Mononuclear cell (primary cell): ENCODE measurements around the gene MOSPD3. TPM values are rescaled to one million over a fixed set of nuclear protein-coding genes. Genes with fewer than 3 reads are reported as not detected.

ENCODE experiments used
- H3K27me3 ChIP-seq: 2 replicates; pipeline ENCODE4 v1.6.0; 2011; ENCODE audit warnings: low read length, control low read depth; ENCODE audit not compliant: insufficient read depth
- H3K4me1 ChIP-seq: 2 replicates; pipeline ENCODE4 v1.5.1; 2011; ENCODE audit warnings: mild to moderate bottlenecking, low read length, control low read depth; ENCODE audit not compliant: insufficient read depth
- H3K4me3 ChIP-seq: 2 replicates; pipeline ENCODE4 v1.5.1; 2011; ENCODE audit warnings: mild to moderate bottlenecking, low read length, moderate library complexity
- H3K9me3 ChIP-seq: 2 replicates; pipeline ENCODE4 v1.5.1; 2011; ENCODE audit warnings: low read depth, mild to moderate bottlenecking, control low read depth, low read length
- total RNA-seq: library from RNA; depleted of rRNA; stranded (reverse); fragments of >200 nt; gene quantifications from one replicate; pipeline ENCODE4 v1.2.3, GENCODE V29; 2012

The MOSPD3 gene
- total RNA-seq, 1 donor, result 6.2 TPM

DNA sequence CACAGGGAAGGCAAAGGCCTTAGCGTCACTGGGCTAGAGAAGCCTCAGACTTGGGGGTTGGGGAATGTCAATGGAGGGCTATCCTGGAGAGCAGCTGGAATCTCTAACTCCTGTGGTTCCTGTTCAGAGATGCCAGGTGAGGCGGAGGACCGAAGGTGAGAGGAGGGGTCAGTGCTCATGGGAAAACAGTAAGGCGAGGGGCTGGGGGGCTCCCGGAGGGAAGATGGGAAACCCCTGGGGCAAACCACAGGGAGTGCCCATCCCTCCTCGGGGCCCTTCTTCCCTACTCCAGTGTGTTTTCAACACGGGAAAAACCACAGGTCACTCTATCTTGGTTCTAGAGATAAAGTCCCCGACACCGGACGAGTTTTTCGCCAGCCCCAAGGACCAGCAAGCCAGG, 29.7 kb upstream of the MOSPD3 start:
- peaks cover 52% of the 10 kb centered on the region for H3K4me1 ChIP-seq

DNA sequence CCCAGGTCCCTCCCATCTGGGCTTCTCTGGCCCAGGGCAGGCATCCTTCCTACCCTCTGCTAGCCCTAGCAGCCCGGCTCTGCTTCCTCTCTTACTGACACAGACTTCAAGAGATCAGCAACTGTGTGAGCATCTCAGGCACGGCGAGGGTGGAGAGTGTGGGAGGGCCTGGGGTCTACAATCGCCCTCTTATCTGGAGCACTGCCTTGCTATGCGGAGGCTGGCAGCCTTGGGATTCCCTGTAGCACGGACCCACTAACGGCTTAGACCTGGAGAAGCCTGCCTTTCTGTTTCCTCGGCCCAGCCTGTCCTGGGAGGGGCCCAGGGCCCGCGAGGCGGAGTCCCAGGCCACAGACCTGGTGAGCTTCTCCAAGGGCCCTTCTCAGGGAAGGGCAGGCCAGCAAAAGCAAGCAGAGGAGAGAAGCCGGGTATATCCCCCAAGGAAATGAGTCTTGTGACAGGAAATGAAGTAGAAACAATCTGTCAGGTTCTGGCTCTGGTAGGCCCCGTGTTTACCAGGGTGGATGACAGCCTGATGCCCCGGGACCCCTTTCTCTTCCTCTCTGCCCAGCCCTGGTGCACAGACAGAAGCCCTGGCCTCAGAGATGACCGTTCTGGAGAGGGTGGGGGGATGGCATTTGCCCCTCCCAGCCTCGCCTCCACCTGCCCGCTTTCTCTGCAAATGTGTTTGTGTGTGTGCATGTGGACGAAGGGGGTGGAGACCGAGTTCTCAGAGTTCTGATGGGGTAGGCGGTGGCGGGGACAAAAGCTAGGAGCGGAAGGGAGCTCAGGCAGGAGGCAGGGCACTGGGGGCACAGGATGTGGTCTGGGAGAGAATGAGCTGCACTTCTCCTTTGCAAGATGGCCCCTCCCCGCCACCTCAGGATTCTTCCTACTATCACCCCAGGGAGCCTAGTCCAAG, 28.9 kb upstream of the MOSPD3 start:
- peaks cover 52% of the 10 kb centered on the region for H3K4me1 ChIP-seq
- H3K9me3 ChIP-seq, result no peaks in the 10 kb centered on the region
- peak overlapping the region; percentile 98 for H3K4me3 ChIP-seq
- H3K27me3 ChIP-seq, result no peaks in the 10 kb centered on the region

More for the DNA sequence above, 29.7 kb upstream of the MOSPD3 start:
- Histone ChIP-seq H3K27me3 (no peaks in the 10 kb centered on the region), H3K9me3 (no peaks in the 10 kb centered on the region), H3K4me3 (peak overlapping the region; percentile 98)

DNA sequence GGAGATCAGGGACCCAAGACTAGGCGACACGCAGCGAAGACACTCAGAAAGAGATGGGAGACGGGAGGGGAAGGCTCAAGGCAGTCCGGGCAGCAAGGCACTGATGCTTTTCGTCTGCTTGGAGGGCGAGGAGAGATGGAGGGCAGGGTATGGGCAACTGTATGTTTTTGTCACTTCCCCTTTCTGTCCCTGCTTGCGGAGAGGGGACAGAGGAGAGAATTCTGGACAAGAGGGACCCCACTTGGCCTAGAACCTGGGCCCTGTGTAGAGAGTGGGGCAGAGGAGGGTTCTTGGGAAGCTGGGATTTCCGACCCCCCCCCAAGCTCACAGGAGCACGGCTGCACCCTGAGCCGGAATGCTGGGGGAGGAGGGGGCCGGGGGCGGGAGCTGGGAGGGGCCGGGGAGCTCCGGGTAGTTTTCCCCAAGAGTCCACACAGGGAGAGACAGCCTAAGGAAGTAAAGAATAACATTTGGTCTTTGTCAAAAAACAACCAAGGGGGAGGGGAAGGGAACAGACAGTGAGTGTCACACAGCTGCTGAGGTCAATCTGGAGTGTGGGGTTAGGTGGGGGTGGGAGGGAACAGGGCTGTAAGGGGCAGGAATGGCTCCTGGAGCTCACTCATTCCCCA, 28.2 kb upstream of the MOSPD3 start:
- H3K4me1 ChIP-seq, result peaks cover 52% of the 10 kb centered on the region
- no peaks in the 10 kb centered on the region for H3K9me3 ChIP-seq
- H3K27me3 ChIP-seq, result no peaks in the 10 kb centered on the region
- peak overlapping the region; percentile 98 for H3K4me3 ChIP-seq

- Histone ChIP-seq H3K9me3 (no peaks in the 10 kb centered on the region), H3K4me3 (peak overlapping the region; percentile 98), H3K4me1 (peaks cover 52% of the 10 kb centered on the region), H3K27me3 (no peaks in the 10 kb centered on the region)
These were observed 27.4 kb upstream of the MOSPD3 start for GRCh38 chr7:100584683-100585510.

GRCh38 chr7:100585511-100586265, 26.7 kb upstream of the MOSPD3 start, which contains the start of gene LRCH4:
LRCH4 (minus strand) TSS chr7:100586129; CDS start chr7:100586100, 29 bp downstream.
- H3K27me3 ChIP-seq, result no peaks in the 10 kb centered on the region
- H3K9me3 ChIP-seq, result no peaks in the 10 kb centered on the region
- peaks cover 52% of the 10 kb centered on the region for H3K4me1 ChIP-seq
- H3K4me3 ChIP-seq, result peak within 1 kb of the TSS; percentile 98

GRCh38 chr7:100586266-100587025, 25.9 kb upstream of the MOSPD3 start, which contains the start of gene FBXO24:
FBXO24 (plus strand) TSS chr7:100586328; CDS start chr7:100586626, 298 bp downstream.
- H3K9me3 ChIP-seq, result no peaks in the 10 kb centered on the region
- H3K4me1 ChIP-seq, result peaks cover 45% of the 10 kb centered on the region
- H3K27me3 ChIP-seq, result no peaks in the 10 kb centered on the region
- peak within 1 kb of the TSS; percentile 98 for H3K4me3 ChIP-seq

- no peaks in the 10 kb centered on the region for H3K9me3 ChIP-seq
- peaks cover 25% of the 10 kb centered on the region for H3K4me1 ChIP-seq
- no peaks in the 10 kb centered on the region for H3K27me3 ChIP-seq
- no peak overlapping the region for H3K4me3 ChIP-seq
These were observed 23.9 kb upstream of the MOSPD3 start for GRCh38 chr7:100588438-100588837.

GRCh38 chr7:100589341-100589947, 22.9 kb upstream of the MOSPD3 start:
- H3K9me3 ChIP-seq, result no peaks in the 10 kb centered on the region
- H3K4me3 ChIP-seq, result no peak overlapping the region
- H3K27me3 ChIP-seq, result no peaks in the 10 kb centered on the region
- H3K4me1 ChIP-seq, result peaks cover 17% of the 10 kb centered on the region

- Histone ChIP-seq H3K27me3 (no peaks in the 10 kb centered on the region), H3K4me1 (peaks cover 9% of the 10 kb centered on the region), H3K9me3 (no peaks in the 10 kb centered on the region), H3K4me3 (no peak overlapping the region)
These were observed 22.1 kb upstream of the MOSPD3 start for GRCh38 chr7:100590077-100590737.

DNA sequence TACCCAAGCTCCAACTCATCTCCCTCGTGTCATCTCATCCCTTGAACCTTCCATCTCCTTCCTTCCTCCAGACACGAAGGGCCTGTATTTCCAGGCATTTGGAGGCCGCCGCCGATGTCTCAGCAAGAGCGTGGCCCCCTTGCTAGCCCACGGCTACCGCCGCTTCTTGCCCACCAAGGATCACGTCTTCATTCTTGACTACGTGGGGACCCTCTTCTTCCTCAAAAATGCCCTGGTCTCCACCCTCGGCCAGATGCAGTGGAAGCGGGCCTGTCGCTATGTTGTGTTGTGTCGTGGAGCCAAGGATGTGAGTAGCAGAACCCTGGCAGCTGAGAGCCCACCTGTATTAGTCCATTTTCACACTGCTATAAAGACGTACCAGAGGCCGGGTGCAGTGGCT, 20.7 kb upstream of the MOSPD3 start:
- H3K27me3 ChIP-seq, result no peaks in the 10 kb centered on the region
- H3K4me3 ChIP-seq, result no peak overlapping the region
- no peaks in the 10 kb centered on the region for H3K9me3 ChIP-seq
- H3K4me1 ChIP-seq, result peaks cover 9% of the 10 kb centered on the region

GRCh38 chr7:100595188-100595587, 17.2 kb upstream of the MOSPD3 start:
- H3K27me3 ChIP-seq, result no peaks in the 10 kb centered on the region

GRCh38 chr7:100598425-100598824, 13.9 kb upstream of the MOSPD3 start:
- H3K4me3 ChIP-seq, result no peak overlapping the region
- no peaks in the 10 kb centered on the region for H3K4me1 ChIP-seq
- no peaks in the 10 kb centered on the region for H3K27me3 ChIP-seq
- no peaks in the 10 kb centered on the region for H3K9me3 ChIP-seq

More at GRCh38 chr7:100595188-100595587, 17.2 kb upstream of the MOSPD3 start:
- Histone ChIP-seq H3K4me1 (no peaks in the 10 kb centered on the region), H3K4me3 (no peak overlapping the region), H3K9me3 (no peaks in the 10 kb centered on the region)
